ENCODE measurements around the gene CHGA. TPM values are rescaled to one million over a fixed set of nuclear protein-coding genes. Genes with fewer than 3 reads are reported as not detected.

Gene CHGA
- total RNA-seq, 8 experiments from 2014 or later = 0.97 to 64.6 (median 35.8) TPM

DNA sequence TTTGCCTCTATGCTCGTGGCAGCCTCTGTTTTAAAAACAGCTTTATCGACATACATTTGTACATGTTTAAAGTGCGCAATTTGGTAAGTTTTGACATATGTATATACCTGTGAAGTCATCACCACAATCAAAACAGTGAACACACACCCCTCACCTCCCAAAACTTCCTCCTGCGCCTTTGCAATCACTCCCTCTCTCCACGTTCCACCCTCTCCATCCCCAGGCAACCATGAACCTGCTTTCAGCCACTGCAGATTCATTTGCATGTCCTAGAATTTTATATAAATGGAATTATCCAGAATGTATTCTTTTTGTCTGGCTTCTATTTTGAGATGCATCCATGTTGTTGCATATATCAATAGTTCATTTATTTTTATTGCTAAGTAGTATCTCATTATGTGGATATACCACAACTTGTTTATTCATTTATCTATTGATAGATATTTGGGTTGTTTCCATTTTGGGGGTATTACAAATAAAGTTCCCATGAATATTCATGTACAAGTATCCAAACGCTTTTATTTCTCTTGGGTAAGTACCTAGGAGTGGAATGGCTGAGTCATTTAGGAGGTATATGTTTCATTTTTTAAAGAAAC, 15.5 kb upstream of the CHGA start:
- Histone ChIP-seq H3K27ac (peak overlapping the region in 1 of 2 donors; percentile 73), H3K4me3 (no peak overlapping the region), H3K4me1 (replicated peaks in 1 of 2) (peaks cover 8 to 18% of the 10 kb centered on the region in 2 donors)
- 0 to 100% (median 41%) methylated on average over 1 to 6 of the region's 6 CpGs; no CpG with 5 or more reads in 1 of the 10 experiments for WGBS, 10 experiments
- in situ Hi-C loops (cut with MboI; ENCODE audit: low pct_unique_long_range_greater_than_20kb in 2 of 9, low sequenced_read_pairs in 9 of 9, unreplicated experiment in 9 of 9) = no loop called here
- no peak for ATAC-seq (replicated peaks in 6 of 8)

DNA sequence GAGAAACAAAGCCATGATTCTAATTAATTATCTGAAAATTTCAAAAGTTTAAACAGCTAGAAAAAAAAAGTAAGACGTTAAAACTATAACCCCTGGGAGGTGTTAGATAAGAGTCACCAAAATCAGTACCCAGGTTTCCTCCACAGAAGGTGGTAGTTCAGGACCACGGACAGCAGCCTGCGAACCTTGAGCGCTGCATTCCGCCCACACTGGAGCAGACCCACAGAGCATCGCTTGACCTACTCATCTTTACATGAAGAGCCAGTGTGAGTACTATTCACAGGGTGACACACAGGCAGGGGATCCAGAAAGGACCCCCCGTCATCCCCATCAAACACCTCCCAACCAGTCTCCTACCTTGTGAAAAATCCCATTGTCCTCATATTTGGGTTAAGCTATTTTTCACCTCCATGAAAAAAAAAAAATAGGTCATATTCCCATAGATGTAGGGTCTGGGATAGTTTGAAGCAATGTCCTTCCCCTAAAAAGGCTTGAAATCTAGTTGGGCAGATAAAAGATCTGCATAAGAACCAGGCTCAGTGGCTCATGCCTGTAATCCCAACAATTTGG, 8.8 kb upstream of the CHGA start:
- in situ Hi-C loops (cut with MboI; ENCODE audit: low pct_unique_long_range_greater_than_20kb in 2 of 9, low sequenced_read_pairs in 9 of 9, unreplicated experiment in 9 of 9) = no loop called here
- Histone ChIP-seq H3K4me3 (no peak overlapping the region), H3K27ac (no peak overlapping the region), H3K4me1 (replicated peaks in 1 of 2) (no peaks in the 10 kb centered on the region)
- 0 to 17% (median 0%) methylated on average over 1 to 7 of the region's 7 CpGs for WGBS, 10 experiments
- peak in 2 of 8 experiments; percentile 28 to 45 for ATAC-seq (replicated peaks in 6 of 8)

DNA sequence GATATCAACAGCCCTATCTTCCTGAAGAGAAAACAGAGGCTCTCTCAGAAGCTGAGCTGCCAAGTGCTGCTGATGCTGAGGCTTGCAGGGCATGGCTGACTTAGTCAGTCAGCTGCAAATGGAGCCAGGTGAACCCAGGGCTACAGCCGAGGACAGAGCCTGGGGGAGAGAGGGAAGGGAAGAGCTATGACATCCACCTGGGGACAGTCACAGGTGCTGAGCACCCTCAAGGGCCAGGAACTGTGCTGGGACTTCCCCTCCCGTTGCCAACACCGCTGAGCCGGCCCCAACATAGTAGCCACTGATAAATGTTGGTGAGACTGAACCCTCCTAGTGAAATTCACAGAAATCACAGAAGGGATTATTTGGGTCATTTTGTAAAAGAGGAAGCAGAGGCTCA, 6.7 kb upstream of the CHGA start:
- no peak for ATAC-seq (replicated peaks in 6 of 8)
- WGBS, 10 experiments = 25 to 54% (median 38%) methylated on average over 1 to 4 of the region's 4 CpGs; no CpG with 5 or more reads in 7 of the 10 experiments
- H3K27ac ChIP-seq = no peak overlapping the region
- in situ Hi-C loops (cut with MboI; ENCODE audit: low pct_unique_long_range_greater_than_20kb in 2 of 9, low sequenced_read_pairs in 9 of 9, unreplicated experiment in 9 of 9) = no loop called here
- no peaks in the 10 kb centered on the region for H3K4me1 ChIP-seq (replicated peaks in 1 of 2)
- H3K4me3 ChIP-seq = no peak overlapping the region

DNA sequence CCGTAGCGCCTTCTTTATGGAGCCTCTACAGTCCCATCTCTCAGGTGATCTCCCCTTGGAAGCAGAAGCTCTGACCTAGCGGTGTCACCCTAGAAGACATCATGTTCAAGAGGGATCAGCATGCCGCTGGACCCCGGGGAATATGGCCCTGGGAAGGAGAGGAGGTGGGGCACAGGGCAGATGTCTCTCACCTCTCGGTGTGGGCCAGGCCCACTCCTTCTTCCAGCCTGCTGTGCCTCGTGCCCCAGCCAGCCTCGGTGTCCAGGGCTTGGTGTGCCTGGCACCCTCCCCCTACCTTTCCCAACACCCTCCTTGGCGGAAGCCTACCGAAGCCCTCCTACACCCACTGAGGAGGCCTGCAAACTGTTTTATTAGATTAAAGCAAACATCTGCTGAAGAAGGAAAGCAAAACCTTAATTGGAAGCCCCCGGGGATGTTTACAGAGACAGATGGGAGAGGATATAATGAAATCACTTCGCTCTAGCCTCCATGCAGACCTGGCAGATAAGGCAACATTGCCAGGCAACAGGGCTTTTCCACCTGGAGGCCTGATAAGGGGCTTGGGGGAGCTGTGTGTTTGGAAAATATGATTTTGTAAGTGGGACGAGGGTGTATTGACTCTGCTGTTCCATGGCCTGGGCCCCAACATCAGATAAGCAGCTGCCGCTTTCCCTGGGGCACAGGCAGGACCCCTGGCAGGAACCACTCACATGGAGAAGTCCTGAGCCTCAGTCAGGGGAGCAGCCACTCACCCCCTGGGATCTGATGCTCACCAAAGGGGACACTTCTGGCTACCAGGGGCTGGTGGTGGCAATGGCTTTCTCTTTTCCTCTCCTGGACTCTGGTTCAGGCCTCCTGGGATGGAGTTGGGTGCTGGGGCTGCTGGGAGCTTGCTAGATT, 5.7 kb upstream of the CHGA start:
- WGBS, 10 experiments = 0 to 82% (median 64%) methylated on average over 1 to 6 of the region's 14 CpGs; no CpG with 5 or more reads in 4 of the 10 experiments
- H3K4me3 ChIP-seq = no peak overlapping the region
- H3K4me1 ChIP-seq (replicated peaks in 1 of 2) = peaks cover 3 to 4% of the 10 kb centered on the region in 2 donors
- H3K27ac ChIP-seq = no peak overlapping the region
- peak in 1 of 8 experiments; percentile 54 for ATAC-seq (replicated peaks in 6 of 8)
- in situ Hi-C loops (cut with MboI; ENCODE audit: low pct_unique_long_range_greater_than_20kb in 2 of 9, low sequenced_read_pairs in 9 of 9, unreplicated experiment in 9 of 9) = no loop called here

DNA sequence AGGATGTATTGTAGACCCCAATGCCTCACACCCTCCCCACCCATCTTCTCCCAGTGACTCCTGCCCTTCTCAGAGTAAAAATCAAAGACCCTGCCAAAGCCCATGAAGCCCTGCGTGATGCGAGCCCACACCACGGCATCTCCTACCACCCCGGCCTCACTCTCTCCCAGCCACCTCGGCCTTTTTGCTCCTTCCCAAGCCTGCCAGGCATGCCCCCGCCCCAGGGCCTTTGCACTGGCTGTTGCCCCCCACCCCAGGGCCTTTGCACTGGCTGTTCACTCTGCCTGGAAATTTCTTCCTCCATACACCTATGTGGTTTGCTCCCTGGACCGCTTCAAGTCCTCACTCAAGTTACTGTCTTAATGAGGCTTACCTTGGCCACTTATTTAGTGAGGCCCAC, 5.0 kb upstream of the CHGA start:
- Histone ChIP-seq H3K4me3 (no peak overlapping the region), H3K4me1 (replicated peaks in 1 of 2) (peaks cover 8 to 9% of the 10 kb centered on the region in 2 donors), H3K27ac (no peak overlapping the region)
- 40 to 83% methylated on average over 1 of the region's 7 CpGs; no CpG with 5 or more reads in 8 of the 10 experiments for WGBS, 10 experiments
- no peak for ATAC-seq (replicated peaks in 6 of 8)
- in situ Hi-C loops (cut with MboI; ENCODE audit: low pct_unique_long_range_greater_than_20kb in 2 of 9, low sequenced_read_pairs in 9 of 9, unreplicated experiment in 9 of 9) = no loop called here

DNA sequence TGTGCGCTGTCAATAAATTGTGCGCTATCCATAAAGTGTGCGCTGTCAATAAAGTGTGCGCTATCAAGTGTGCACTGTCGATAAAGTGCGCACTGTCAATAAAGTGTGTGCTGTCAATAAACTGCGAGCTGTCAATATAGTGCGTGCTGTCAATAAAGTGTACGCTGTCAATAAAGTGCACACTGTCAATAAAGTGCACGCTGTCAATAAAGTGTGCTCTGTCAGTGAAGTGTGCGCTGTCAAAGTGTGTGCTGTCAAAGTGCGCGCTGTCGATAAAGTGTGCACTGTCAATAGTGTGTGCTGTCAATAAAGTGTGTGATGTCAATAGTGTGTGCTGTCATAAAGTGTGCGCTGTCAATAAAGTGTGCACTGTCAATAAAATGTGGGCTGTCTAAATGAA, 2.9 kb upstream of the CHGA start:
- ATAC-seq (replicated peaks in 6 of 8) = no peak
- Histone ChIP-seq H3K4me1 (replicated peaks in 1 of 2) (peaks cover 16 to 21% of the 10 kb centered on the region in 2 donors), H3K27ac (no peak overlapping the region), H3K4me3 (no peak overlapping the region)
- in situ Hi-C loops (cut with MboI; ENCODE audit: low pct_unique_long_range_greater_than_20kb in 2 of 9, low sequenced_read_pairs in 9 of 9, unreplicated experiment in 9 of 9) = no loop called here
- WGBS, 10 experiments = 82 to 100% (median 94%) methylated on average over 1 to 15 of the region's 15 CpGs; no CpG with 5 or more reads in 1 of the 10 experiments

DNA sequence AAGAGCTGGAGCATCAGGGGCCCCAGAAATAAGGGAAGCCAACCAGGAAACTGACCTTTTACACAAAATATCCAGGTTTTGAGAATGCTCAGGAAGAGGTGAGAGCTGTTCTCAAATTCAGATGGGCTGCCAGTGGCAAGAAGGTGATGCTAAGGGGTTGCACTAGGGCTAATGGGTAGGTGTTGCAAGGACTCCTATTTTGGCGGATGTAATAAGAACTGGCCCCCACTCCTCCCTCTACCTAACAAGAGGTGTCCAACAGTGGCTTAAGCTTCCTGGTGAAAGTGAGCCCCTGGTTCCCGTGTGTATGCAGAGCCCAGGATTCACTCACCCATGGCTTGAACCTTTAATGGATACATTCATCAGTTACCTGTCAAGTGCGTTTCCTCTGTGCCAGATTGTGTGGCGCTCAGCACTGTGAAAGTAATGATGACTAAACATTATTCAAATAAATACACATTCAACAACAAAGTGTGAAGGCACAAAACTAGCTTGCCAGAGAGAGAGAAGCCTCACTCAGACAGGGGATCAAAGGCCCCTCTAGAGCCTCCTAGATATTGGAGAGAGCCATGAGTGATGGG, 705 bp upstream of the CHGA start:
- in situ Hi-C loops (cut with MboI; ENCODE audit: low pct_unique_long_range_greater_than_20kb in 2 of 9, low sequenced_read_pairs in 9 of 9, unreplicated experiment in 9 of 9) = no loop called here
- Histone ChIP-seq H3K4me1 (replicated peaks in 1 of 2) (peaks cover 16 to 22% of the 10 kb centered on the region in 2 donors), H3K27ac (peak overlapping the region; percentile 53 to 65), H3K4me3 (peak overlapping the region; percentile 59 to 98 (median 86))
- 30 to 81% (median 50%) methylated on average over 1 to 4 of the region's 4 CpGs; no CpG with 5 or more reads in 3 of the 10 experiments for WGBS, 10 experiments
- peak in 5 of 8 experiments; percentile 1 to 50 (median 41) for ATAC-seq (replicated peaks in 6 of 8)

DNA sequence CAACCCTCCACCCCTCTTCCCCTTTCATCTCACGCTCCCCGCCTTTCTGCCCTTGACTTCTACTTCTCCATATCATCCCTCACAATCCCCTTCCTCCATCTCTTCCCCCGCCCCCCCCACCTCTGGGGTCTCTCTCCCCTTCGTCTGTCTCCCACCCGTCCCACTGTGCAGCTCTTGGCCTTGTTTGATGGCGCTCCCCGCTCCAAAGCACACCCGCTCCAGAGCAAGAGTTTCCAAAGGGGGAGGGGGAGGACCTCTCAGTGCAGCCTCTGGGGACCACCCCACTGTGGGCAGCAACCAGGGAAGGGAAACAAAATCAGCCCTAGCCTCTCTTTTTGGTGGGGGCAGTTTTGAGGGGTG, 774 bp downstream of the CHGA start:
- 50% methylated on average over 1 of the region's 8 CpGs; no CpG with 5 or more reads in 9 of the 10 experiments for WGBS, 10 experiments
- Histone ChIP-seq H3K4me1 (replicated peaks in 1 of 2) (peaks cover 16 to 22% of the 10 kb centered on the region in 2 donors), H3K27ac (no peak overlapping the region), H3K4me3 (peak overlapping the region; percentile 59 to 98 (median 86))
- in situ Hi-C loops (cut with MboI; ENCODE audit: low pct_unique_long_range_greater_than_20kb in 2 of 9, low sequenced_read_pairs in 9 of 9, unreplicated experiment in 9 of 9) = no loop called here
- ATAC-seq (replicated peaks in 6 of 8) = peak in 5 of 8 experiments; percentile 5 to 16 (median 13)

DNA sequence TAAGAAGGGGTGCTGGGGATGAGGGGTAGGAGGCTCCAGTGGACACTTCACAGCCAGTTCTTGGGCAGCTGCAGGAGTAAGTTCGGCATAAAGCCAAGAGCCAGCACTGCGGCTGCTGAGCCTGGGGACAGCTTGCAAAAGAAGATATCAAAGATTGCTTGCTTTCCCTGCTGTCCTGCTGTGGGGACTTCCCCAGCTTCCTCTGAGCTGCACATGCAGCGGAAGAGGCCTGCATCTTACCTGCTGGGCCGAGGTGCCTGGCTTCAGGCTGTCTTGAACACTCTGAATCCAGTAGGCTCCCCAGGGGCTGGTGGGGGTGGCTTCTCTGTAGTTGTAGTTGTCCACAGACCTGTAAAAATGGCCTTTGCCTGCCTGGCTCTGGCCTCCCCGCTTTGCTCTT, 1.3 kb downstream of the CHGA start:
- Histone ChIP-seq H3K4me3 (peak overlapping the region; percentile 59 to 98 (median 86)), H3K4me1 (replicated peaks in 1 of 2) (peaks cover 16 to 22% of the 10 kb centered on the region in 2 donors), H3K27ac (no peak overlapping the region)
- peak in 2 of 8 experiments; percentile 0 to 1 for ATAC-seq (replicated peaks in 6 of 8)
- WGBS, 10 experiments = 13 to 67% (median 33%) methylated on average over 1 to 3 of the region's 5 CpGs; no CpG with 5 or more reads in 7 of the 10 experiments
- in situ Hi-C loops (cut with MboI; ENCODE audit: low pct_unique_long_range_greater_than_20kb in 2 of 9, low sequenced_read_pairs in 9 of 9, unreplicated experiment in 9 of 9) = no loop called here

DNA sequence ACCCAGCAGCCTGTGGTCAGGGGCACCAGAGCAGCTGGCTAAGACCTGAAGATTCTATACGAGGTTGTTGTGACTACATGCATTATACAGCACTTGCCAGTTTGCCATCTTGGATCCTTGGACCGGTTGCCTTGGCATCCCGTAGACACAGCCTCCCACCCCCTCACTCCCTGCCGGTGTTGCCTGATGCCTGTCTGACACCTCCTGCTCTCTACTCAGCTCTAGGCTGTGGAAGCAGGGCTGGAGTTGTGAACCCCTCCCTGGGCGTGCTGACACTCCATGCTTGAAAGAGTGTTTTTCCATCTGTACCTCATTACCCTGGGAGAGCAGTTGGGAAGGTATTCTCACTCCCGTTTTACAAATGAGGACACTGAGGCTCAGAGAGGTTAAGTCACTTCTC, 2.5 kb downstream of the CHGA start:
- no peak overlapping the region for H3K4me3 ChIP-seq
- peaks cover 16 to 22% of the 10 kb centered on the region in 2 donors for H3K4me1 ChIP-seq (replicated peaks in 1 of 2)
- WGBS, 10 experiments = 0 to 92% (median 50%) methylated on average over 1 to 5 of the region's 6 CpGs; no CpG with 5 or more reads in 6 of the 10 experiments

DNA sequence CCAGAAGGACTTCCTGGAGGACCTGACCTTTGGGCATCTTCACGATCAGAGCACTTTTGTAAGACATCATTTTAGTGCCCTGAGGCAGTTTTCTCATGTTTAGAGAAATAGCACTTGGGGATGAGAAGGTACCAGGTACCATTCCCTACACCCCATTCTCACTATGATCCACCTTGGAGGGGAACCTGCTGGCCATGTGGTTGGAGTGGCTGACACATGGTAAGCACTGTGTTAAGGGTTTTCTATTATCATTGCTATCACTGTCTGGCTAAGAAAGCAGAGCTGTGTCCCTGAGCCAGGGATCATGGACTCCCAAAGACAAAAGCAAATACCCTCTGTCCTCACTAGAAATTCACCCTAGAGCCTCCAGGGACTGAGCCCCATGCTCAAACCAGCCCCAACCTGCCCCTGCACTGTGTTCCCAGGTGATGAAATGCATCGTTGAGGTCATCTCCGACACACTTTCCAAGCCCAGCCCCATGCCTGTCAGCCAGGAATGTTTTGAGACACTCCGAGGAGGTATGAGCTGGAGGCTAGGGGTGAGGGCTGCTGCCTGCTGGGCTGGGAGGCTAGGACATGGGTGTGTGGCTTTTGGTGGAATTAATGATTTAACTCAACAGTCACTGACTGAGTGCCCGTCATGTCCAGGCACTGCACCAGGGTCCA, 3.4 kb downstream of the CHGA start:
- Histone ChIP-seq H3K4me1 (replicated peaks in 1 of 2) (peaks cover 16 to 22% of the 10 kb centered on the region in 2 donors), H3K4me3 (no peak overlapping the region), H3K27ac (no peak overlapping the region)
- ATAC-seq (replicated peaks in 6 of 8) = peak in 1 of 8 experiments; percentile 2
- 20 to 82% (median 70%) methylated on average over 1 to 3 of the region's 5 CpGs; no CpG with 5 or more reads in 4 of the 10 experiments for WGBS, 10 experiments
- in situ Hi-C loops (cut with MboI; ENCODE audit: low pct_unique_long_range_greater_than_20kb in 2 of 9, low sequenced_read_pairs in 9 of 9, unreplicated experiment in 9 of 9) = no loop called here

More for the DNA sequence above, 2.5 kb downstream of the CHGA start:
- H3K27ac ChIP-seq = no peak overlapping the region
- in situ Hi-C loops (cut with MboI; ENCODE audit: low pct_unique_long_range_greater_than_20kb in 2 of 9, low sequenced_read_pairs in 9 of 9, unreplicated experiment in 9 of 9) = no loop called here
- ATAC-seq (replicated peaks in 6 of 8) = no peak

DNA sequence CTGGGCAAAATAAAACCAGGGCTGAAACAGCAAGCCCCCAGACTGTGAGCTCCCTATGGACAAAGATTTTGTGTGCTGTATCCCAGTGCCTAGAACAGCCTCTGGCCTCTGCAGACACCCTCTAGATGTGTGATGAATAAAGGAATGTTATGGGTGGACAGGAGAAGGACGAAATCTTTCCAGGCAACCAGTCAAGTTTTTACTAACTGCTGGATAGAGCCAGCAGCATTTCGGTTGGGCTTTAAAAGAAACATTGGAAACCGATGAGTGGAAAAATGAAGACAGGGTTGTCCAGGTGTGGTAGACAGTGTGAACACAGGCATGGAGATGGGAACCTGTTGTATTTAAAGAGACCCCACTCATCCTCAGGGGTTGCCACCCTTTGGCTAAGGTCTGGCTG, 4.0 kb downstream of the CHGA start:
- in situ Hi-C loops (cut with MboI; ENCODE audit: low pct_unique_long_range_greater_than_20kb in 2 of 9, low sequenced_read_pairs in 9 of 9, unreplicated experiment in 9 of 9) = no loop called here
- 0 to 100% (median 64%) methylated on average over 1 to 2 of the region's 3 CpGs; no CpG with 5 or more reads in 5 of the 10 experiments for WGBS, 10 experiments
- no peak overlapping the region for H3K27ac ChIP-seq
- H3K4me1 ChIP-seq (replicated peaks in 1 of 2) = peaks cover 16 to 22% of the 10 kb centered on the region in 2 donors
- H3K4me3 ChIP-seq = no peak overlapping the region
- ATAC-seq (replicated peaks in 6 of 8) = no peak

Data from motor neuron (in vitro differentiated cells).